HT1080 (cell line): ENCODE data around the gene ZMYM1. TPM values are rescaled to one million over a fixed set of nuclear protein-coding genes. Genes with fewer than 3 reads are reported as not detected.
"Not testable (repeated sequence)": the region's sequence is repeated elsewhere in the genome, so short reads cannot be mapped to it uniquely, and the experiment has no call there.

ENCODE experiments used
- DNase-seq: peaks from one replicate; pipeline ENCODE4 v3.0.0-alpha.2; 2015; ENCODE audit warnings: low read depth
- polyA plus RNA-seq, 2 experiments: library from polyadenylated mRNA; depleted of rRNA; stranded (reverse); fragments of >200 nt; gene quantifications; 2 replicates each; pipeline ENCODE4 v1.2.3, GENCODE V29; 2015
- total RNA-seq: library from RNA; depleted of rRNA; stranded (reverse); fragments of >200 nt; shearing (Covaris generic); gene quantifications from 2 replicates; pipeline ENCODE4 v1.2.3, GENCODE V29; 2014; rRNA removed

The ZMYM1 gene
- 16.2 and 19.7 TPM in 2 replicates for total RNA-seq
- polyA plus RNA-seq (2015; cell fraction: cytosol; rRNA removed): 10.1 and 12.7 TPM in 2 replicates
- 46.6 and 49.1 TPM in 2 replicates for polyA plus RNA-seq (2015; cell fraction: nucleus; rRNA removed)

DNA sequence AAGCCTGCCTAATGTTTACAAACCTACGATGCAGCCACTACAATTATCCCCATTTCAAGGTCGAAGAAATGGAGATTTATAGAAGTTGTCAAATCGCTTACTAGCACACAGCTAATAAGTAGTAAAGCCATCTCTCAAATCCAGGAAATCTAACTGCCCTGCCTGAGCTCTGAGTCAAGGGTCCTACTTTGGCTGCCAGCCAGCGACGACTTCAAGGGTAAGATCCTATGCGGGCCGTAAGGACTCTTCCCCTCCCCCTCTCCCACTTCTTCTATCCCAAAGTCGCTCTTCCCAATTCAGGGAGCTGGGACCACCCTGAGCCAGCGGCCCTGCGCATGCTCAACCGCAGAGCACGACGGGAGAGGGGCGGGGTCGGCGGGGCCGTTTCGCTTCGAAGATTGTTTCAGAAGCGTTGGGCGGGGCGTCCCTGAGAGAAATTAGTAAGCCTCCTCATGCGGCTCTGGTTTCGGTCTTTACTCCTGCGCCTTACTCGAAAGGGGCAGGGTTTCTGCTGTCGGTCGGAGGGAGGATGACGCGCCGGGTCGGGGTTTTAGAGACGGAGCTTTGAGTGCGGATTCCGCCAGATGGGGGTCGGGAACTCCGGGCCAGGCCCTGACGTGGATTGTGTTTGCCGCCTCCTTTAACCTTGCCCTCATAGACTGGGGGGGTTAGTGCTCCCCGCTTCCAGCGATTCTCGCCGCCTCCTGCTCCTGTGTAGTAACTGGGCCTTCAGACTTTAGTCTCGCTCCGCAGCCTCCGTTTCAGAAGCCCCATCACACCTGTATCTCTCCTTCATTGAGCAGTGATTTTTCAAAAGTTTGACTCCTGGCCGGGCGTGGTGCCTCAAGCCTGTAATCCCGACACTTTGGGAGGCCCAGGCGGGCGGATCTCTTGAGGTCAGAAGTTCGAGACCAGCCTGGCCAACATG lies at the start of gene ZMYM1:
ZMYM1 (plus strand) TSS at position 383 of the 928 bp plus-strand sequence. CDS start 14,603 bp downstream, outside the sequence.
- peak; percentile 90 for DNase-seq

DNA sequence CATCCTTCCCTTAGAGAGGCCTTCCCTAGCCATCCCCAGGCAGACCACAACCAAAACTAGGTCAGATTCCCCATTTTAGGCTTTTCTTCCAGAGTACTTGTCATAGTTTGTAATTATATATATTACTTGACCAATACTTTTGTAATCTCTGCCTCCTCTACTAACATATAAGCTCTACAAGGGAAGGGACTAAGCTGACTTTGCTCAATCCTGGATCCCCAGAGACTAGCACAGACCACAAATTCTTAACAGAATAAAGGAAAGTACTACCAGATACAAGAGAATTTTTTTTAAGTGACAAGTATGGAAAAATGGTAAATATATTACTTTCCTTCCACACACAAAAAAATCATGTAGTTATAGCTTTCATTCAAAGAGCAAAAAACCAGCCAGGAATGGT lies 49.4 kb upstream of the ZMYM1 start:
- DNase-seq: no peak

DNA sequence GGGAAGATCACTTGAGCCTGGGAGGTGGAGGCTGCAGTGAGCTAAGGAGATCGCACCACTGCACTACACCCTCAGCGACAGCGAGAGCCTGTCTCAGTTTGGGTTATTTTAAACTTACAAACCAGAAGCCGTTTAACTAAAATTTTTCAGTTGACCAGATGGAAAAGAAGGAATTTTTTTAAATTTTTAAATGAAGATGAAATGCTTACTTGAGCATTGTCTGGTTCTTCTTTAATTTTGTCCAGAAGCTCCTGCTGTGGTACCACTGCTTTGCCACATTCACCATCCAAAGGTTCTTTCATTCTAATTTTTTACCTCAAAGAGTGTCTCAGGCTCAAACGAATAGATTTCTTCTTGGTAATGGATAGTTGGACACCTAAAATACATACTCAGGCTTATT lies 48.8 kb upstream of the ZMYM1 start:
- DNase-seq: no peak

DNA sequence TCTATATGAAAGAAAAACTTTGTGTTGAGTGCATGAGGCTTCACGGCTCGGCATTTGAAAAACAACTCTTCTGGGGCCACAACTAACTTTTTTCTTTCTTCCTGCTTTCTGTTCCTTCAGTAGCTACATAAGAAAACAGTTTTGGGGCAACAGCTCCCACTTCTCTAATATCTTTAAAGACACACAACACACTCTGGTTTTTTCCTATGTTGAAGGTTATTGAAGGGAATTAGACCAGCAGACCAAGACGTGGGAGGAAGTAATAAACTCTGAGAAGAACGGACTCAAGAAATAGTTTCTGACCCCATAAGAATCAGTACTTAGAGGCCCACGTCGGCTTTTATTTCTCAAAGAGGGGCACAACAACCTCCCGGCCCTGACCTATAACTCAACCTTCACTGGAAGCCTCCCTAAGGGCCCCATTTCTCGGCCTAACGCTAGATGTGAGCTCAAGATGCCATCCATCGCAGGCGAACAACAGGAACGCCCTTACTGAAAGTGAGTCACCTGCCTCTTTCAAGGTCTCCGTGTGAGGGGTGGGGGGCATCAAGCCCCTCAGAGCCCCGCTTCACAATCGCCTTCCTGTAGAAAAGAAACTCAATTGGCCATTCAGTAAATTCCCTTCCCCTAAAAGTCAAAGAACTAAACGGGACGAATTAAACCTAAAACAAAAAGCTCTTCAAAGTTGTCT lies 48.3 kb upstream of the ZMYM1 start:
- peak; percentile 41 for DNase-seq

DNA sequence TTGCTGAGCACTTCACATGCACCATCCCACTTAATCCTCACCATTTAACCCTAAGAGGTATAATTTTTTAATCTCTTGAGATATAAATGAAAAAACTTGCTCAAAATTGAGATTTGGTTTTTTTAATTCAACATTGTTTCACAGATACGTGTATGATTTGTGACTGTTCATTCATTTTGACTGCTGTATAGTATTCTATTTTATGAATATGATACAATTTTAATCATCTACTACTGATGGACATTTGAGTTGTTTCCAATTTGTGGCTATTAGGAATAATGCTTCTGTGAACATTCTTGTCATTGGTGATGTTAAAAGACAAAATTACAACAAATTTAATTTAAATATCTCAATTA lies 46.8 kb upstream of the ZMYM1 start:
- no peak for DNase-seq

DNA sequence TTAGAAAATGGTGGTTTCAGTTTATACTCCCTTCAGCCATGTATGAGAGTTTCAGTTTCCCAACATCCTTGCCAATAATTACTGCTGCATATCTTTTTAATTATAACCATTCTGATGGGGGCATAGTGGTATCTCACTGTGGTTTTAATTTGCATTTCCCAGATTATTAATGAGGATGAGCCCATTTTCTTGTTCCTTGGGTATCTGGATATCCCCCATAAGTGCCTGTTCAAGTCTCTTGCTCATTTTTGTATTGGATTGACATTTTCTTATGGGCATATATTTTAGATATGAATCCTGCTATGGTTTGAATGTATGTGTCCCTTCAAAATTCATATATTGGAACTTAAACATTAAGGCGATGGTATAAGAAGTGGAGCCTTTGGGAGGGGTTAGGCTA lies 45.8 kb upstream of the ZMYM1 start:
- DNase-seq: no peak

DNA sequence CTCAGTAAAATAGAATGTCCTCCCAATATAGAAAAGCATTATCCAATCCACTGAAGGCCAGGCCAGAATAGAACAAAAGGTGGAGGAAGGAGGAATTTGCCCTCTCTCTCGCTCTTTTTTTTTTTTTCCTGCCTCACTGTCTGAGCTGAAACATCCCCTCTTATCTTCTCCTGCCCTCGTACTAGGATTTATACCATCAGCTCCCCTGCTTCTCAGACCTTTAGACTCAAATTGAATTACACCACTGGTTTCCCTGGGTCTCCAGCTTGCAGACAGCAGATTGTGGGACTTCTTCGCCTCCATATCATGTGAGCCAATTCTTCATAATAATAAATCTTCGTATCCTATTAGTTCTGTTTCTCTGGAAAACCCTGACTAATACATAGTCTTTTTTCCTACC lies 42.6 kb upstream of the ZMYM1 start:
- DNase-seq: no peak

DNA sequence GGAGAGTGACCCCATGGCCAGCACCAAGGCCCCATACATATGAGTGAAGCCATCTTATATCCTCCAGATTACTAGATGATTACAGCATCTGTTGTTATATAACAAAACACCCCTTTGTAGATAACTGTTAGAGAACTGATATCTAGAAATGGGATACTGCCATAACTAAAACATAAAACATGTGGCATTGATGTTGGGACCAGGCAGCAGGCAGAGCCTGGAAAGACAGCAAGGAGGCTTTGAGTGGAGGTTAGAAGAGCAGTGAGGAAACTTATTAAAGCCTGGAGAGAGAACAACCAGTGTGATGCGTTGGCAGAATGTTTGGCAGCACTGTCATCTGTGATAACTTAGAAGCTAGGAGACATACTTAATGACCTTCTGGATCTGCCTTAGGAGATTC lies 42.0 kb upstream of the ZMYM1 start:
- DNase-seq: no peak

DNA sequence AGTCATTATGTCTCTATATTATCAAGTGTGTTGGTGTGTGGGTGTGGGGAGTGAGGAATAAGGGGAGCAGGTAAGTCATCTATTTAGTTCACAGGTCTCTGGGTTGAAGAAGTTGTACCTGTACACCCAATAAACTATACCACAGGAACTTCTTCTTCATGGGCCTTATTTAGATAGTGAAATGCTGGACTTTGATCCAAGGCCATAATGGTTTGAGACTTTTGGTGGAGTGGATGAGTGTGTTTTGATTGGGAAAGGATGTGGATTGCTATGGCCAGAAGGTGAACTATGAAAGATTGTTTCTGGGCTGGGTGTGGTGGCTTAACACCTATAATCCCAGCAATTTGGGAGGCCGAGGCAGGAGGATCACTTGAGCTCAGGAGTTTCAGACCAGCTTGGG lies 40.5 kb upstream of the ZMYM1 start:
- DNase-seq: no peak

DNA sequence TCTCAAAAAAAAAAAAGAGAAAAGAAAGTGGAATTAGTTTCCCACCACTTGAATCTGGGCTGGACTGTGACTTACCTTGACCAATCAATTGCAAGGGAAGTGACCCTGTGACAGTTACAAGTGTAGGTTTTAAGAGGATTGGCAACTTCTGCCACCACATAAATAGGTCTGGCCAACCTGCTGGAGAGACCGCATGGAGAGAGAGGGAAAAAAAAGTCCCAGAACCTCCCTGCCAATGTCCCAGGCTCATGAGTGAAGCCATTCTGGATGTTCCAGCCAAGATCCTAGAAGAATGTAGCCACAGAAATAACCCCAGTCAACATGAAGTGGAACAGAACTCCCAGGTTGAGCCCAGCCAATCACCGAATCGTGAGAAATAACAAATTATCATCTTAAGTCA lies 35.7 kb upstream of the ZMYM1 start:
- DNase-seq: no peak

DNA sequence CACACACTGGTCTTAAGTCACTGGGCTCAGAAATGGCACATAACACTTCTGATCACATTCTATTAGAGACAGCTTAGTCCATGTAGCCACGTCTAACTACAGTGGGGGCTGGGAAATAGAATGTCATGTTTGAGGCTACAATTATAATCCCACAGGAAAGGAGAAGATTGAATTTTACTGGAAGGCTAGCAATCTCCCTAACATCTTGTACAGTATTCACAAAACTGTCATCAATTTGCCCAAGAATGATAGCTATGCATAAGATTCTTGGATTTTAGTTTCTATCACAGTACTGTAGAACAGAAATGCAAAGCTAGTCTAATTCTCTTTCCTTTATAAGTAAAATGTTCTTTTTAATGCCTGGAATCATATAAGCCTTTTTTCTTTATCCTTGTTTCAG lies 34.8 kb upstream of the ZMYM1 start:
- no peak for DNase-seq

DNA sequence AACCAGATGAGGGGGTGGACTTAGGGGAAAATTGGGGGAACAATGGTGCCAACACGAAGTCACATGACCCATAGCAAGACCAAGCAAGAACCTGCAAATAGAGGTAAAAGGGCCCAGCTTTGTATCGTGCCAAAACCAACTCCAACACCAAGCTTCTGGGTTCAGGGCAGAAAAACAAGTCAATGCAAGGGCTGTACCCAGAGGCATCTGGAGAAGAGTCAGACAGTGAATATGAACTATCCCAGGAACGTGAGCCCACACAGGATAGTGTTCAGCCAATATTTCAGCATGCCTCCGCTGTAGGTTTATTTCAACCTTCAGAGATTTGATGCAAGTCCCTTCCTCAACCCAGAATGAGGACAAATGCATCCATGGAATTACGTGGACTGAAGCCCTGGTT lies 32.5 kb upstream of the ZMYM1 start:
- DNase-seq: no peak

DNA sequence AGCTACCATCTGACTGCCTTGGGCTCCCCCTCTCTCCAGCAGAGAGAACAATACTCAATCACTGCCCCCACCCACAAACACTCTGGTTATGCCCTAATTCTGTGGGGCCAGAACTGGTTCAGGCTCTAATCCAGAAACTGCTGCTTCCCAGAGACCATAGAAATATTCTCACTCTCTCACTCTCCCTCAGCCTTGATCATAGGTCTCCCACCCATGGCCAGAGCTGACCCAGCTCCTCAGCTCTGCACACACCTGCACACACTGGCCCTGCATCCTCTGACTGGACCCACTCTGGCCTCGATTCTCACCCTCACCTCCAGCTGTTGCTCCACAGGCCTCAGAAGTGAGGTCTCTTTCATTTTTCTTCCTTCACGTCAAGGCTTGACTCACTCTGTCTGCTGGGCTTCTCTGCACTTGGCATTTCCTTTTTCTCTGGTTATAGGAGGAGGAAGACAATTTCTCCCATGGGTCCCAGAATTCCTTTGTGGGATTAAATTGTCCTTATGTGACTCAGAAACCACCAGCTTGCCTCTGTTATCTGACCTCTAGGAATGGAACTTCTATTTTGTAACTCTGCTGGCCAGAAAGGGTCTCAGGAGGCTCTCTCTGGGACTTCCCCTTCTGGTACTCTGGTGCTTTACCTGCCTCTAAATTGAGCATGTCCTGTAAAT lies 31.9 kb upstream of the ZMYM1 start:
- DNase-seq: peak; percentile 98

DNA sequence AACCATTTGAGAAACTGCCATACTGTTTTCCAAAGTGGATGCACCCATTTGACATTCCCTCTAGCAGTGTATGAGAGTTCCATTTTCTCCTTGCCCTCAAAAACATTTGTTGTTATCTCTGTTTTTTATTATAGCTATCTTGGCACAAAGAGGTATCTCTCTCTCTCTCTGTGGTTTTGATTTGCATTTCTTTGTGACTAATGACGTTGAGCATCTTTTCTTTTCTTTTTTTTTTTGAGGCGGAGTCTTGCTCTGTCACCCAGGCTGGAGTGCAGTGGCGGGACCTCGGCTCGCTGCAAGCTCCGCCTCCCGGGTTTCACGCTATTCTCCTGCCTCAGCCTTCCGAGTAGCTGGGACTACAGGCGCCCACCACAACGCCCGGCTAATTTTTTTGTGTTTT lies 30.1 kb upstream of the ZMYM1 start:
- DNase-seq: peak; percentile 32

DNA sequence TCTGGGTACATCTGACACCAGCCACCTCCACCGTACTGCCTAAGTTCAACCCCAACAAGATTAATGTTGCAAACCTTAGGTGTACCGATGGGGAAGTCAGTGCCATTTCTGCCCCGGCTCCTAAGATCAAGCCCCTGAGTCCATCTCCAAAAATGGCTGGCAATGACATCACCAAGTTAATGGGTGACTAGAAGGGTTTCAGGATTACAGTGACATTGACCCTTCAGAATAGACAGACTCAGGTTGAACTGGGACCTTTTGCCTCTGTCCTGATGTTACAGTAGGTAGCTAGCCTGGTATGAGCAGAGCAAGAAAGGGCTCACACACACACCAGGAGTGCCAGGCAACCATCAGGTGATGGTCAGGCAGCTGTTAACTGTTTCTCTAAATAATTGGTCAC lies 25.8 kb upstream of the ZMYM1 start:
- DNase-seq: no peak

DNA sequence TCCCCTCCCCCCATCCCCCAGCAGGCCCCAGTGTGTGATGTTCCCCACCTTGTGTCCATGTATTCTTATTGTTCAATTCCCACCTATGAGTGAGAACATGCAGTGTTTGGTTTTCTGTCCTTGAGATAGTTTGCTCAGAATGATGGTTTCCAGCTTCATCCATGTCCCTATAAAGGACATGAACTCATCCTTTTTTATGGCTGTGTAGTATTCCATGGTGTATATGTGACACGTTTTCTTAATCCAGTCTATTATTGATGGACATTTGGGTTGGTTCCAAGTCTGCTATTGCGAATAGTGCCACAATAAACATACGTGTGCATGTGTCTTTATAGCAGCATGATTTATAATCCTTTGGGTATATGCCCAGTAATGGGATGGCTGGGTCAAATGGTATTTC lies 24.9 kb upstream of the ZMYM1 start:
- DNase-seq: not testable (repeated sequence)

DNA sequence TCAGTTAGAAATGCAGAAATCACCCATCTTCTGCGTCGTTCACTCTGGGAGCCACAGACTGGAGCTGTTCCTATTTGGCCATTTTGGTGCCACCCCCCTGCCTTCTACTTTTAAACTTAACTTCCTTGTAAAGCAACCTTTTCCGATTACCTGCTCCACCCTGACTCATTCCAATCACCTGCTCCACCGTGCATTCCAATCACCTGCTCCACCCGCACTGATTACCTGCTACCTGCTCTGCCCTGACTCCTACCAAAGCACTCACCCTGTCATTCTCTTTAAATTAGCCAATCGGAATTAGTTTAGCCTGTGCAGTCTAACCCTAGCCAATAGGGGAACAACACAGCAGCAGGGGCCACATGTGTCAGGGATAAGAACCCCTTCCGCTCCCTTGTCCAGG lies 20.9 kb upstream of the ZMYM1 start:
- DNase-seq: not testable (repeated sequence)

DNA sequence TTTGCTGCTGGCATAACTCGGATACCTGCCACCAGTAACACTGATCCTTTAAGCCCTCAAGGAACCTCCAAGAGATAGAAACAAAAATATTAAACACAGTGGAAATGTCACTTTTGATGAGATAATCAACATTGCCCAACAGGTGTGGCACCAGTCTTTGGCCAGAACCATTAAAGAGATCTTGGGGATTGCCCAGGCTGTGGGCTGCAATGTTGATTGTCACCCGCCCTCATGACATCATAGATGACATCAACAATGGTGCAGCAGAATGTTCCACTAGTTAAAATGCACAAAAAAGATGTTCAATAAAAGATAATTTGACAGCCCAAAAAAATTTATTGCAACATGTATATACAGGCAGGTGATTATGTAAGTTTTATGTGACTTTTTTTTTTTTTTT lies 20.2 kb upstream of the ZMYM1 start:
- no peak for DNase-seq

DNA sequence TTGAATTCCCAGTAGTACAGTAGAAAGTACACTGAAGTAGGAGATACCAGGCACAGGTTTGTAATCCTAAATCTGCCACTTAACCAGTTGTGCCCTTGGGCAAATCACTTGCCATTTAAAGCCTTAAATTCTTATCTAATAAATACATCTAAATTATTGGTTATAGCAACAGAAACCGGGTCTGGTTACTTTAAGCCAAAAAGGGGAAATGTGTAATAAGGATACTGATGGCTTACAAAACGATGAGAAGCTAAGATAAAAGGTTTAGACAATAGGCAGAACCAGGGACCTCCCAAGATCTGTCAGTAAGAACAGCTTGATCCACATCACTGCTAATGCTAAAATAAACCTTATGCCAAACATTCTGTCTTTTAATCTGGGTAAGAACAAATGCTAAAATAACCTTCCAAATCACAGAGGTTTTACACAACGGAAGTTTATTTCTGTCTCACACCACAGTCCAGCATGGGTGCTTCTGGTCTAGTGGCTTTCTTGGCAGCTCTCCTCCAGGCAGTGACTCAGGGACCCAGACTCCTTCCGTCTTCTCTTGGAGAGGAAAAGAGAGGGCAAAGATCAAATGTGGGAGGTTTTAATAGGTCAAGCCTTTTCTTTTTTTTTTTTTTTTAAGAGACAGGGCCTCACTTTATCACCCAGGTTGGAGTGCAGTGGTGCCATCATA lies 16.5 kb upstream of the ZMYM1 start:
- peak; percentile 89 for DNase-seq

DNA sequence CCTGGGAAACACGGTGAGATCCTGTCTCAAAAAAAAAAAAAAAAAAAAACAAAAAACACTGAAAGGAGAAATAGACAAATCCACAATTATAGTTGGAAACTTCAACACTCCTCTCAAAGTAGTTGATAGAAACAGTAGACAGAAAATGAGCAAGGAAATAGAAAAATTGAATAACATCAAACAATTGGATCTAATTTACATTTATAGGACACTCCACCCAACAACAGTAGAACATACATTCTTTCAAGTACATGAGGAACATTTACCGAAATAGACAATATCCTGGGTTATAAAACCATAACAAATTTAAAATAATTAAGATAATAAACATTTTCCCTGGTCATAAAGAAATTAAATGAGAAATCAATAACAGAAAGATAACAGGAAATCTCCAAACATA lies 14.9 kb upstream of the ZMYM1 start:
- no peak for DNase-seq

DNA sequence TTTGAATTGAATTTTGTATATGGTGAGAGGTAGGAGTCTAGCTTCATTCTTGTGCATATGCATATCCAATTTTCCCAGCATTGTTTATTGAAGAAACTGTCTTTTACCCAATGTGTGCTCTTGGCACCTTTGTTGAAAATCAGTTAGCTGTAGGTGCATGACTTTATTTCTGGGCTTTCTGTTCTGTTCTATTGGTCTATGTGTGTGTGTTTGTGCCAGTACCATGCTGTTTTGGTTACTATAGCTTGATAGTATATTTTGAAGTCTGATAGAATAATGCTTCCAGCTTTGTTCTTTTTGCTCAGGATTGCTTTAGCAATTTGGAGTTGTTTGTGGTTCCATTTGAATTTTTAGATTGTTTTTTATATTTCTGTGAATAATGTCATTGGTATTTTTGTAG lies 9.4 kb upstream of the ZMYM1 start:
- DNase-seq: no peak
